Measurements from ENCODE around the gene SLC2A8. TPM values are rescaled to one million over a fixed set of nuclear protein-coding genes. Genes with fewer than 3 reads are reported as not detected.

SLC2A8 gene
- total and polyA plus RNA-seq, 7 donors: 7.2 to 68.7 (median 45.1) TPM

GRCh38 chr9:127384901-127385300, 12.1 kb upstream of the SLC2A8 start:
- intact Hi-C loops (cut with DNase I): no loop called here

GRCh38 chr9:127386249-127386648, 10.7 kb upstream of the SLC2A8 start:
- 68 to 82% methylated on average over 4 of the region's 4 CpGs for WGBS, 2 donors
- intact Hi-C loops (cut with DNase I): no loop called here
- peak; percentile 8 for DNase-seq

More at GRCh38 chr9:127384901-127385300, 12.1 kb upstream of the SLC2A8 start:
- Histone ChIP-seq H3K9me3 (no peaks in the 10 kb centered on the region), H3K4me3 (no peak overlapping the region), H3K27me3 (no peaks in the 10 kb centered on the region), H3K27ac (no peak overlapping the region), H3K36me3 (no peaks in the 10 kb centered on the region), H3K4me1 (peaks cover 0 to 15% (median 13%) of the 10 kb centered on the region in 4 donors)
- DNase-seq: peak; percentile 54
- TF ChIP-seq EP300 (IDR thresholded peaks at IDR 0.05) (no peak), POLR2AphosphoS5 (IDR thresholded peaks at IDR 0.05) (no peak), CTCF (IDR thresholded peaks at IDR 0.05) (no peak), POLR2A (IDR thresholded peaks at IDR 0.05) (no peak)
- WGBS, 2 donors: 93 to 95% methylated on average over 13 of the region's 13 CpGs

DNA sequence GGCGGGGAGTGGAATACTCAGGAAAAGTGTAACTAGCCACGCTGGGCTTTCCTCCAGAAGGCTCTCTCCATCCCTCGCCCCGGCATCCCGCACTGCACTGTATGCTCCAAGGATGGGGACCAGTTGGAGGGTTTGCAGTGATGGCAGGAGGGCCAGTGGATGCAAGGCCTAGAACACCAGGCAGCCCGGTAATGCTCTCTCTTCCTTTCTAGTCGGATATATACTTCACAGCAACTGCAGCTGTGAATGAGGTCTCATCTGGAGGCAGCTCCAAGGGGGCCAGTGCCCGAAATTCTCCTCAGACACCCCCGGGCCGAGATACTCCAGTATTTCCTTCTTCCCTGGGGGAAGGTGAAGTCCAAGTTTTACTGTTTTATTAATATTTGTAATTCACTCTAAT, 10.0 kb upstream of the SLC2A8 start:
- 93 to 94% methylated on average over 10 of the region's 10 CpGs for WGBS, 2 donors
- Histone ChIP-seq H3K36me3 (no peaks in the 10 kb centered on the region), H3K27ac (no peak overlapping the region), H3K4me1 (peaks cover 0 to 15% (median 13%) of the 10 kb centered on the region in 4 donors), H3K4me3 (no peak overlapping the region), H3K27me3 (no peaks in the 10 kb centered on the region), H3K9me3 (no peaks in the 10 kb centered on the region)
- intact Hi-C loops (cut with DNase I): no loop called here
- no peak for TF ChIP-seq EP300 (IDR thresholded peaks at IDR 0.05)
- TF ChIP-seq POLR2A (IDR thresholded peaks at IDR 0.05): no peak
- no peak for TF ChIP-seq CTCF (IDR thresholded peaks at IDR 0.05)
- TF ChIP-seq POLR2AphosphoS5 (IDR thresholded peaks at IDR 0.05): no peak
- DNase-seq: peak; percentile 43

More at GRCh38 chr9:127386249-127386648, 10.7 kb upstream of the SLC2A8 start:
- no peak for TF ChIP-seq CTCF (IDR thresholded peaks at IDR 0.05)
- no peak for TF ChIP-seq POLR2A (IDR thresholded peaks at IDR 0.05)
- no peak for TF ChIP-seq EP300 (IDR thresholded peaks at IDR 0.05)
- TF ChIP-seq POLR2AphosphoS5 (IDR thresholded peaks at IDR 0.05): no peak
- no peaks in the 10 kb centered on the region for H3K36me3 ChIP-seq
- H3K9me3 ChIP-seq: no peaks in the 10 kb centered on the region
- H3K27me3 ChIP-seq: no peaks in the 10 kb centered on the region
- no peak overlapping the region for H3K27ac ChIP-seq
- H3K4me3 ChIP-seq: no peak overlapping the region
- peaks cover 0 to 15% (median 13%) of the 10 kb centered on the region in 4 donors for H3K4me1 ChIP-seq

DNA sequence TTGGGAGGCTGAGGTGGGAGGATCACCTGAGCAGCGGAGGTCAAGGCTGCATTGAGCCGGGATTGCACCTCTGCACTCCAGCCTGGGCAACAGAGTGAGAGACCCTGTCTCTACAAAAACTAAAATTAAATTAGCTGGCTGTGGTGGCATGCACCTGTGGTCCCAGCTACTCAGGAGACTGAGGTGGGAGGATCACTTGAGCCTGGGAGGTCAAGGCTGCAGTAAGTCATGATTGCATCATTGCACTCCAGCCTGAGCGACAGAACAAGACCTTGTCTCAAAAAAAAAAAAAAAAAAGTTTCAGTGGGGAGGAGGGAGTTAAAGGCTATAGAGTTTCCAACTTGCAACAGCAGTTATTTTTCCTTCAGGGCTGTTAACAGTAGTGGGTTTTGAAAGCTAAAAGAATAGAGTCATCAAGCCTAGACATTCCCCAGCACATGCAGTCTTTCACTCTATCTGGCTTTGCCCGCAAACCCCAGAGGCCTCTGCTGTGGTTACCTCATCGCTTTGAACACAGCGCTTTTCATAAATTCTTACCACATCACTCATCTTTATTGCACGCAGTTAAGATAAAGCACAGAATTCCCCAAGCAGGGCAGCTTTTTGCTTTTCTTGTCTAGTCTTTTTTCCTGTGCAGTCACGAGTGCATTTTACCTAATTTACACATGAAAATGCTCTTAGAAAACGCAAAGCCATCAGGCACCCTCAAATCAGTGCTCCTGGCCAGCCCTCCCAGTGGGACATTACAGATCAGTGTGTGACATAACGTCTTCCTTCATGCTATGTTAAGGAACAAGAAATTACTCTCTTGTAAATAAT, 8.7 kb upstream of the SLC2A8 start:
- WGBS, 2 donors: 20 to 27% methylated on average over 10 of the region's 10 CpGs
- peak; percentile 70 for DNase-seq
- H3K9me3 ChIP-seq: no peaks in the 10 kb centered on the region
- no peaks in the 10 kb centered on the region for H3K27me3 ChIP-seq
- intact Hi-C loops (cut with DNase I): no loop called here
- H3K4me1 ChIP-seq: peaks cover 0 to 17% (median 14%) of the 10 kb centered on the region in 4 donors
- no peaks in the 10 kb centered on the region for H3K36me3 ChIP-seq
- no peak overlapping the region for H3K4me3 ChIP-seq
- H3K27ac ChIP-seq: peak overlapping the region; percentile 39 to 63 (median 58)
- TF ChIP-seq CTCF (IDR thresholded peaks at IDR 0.05): no peak
- peak in 3 of 4 donors; percentile 39 to 56 (median 53) for TF ChIP-seq POLR2AphosphoS5 (IDR thresholded peaks at IDR 0.05)
- TF ChIP-seq POLR2A (IDR thresholded peaks at IDR 0.05): no peak
- no peak for TF ChIP-seq EP300 (IDR thresholded peaks at IDR 0.05)

Measured in sigmoid colon (tissue), 7 donors.